ENCODE results near the gene CPN1.

DNA sequence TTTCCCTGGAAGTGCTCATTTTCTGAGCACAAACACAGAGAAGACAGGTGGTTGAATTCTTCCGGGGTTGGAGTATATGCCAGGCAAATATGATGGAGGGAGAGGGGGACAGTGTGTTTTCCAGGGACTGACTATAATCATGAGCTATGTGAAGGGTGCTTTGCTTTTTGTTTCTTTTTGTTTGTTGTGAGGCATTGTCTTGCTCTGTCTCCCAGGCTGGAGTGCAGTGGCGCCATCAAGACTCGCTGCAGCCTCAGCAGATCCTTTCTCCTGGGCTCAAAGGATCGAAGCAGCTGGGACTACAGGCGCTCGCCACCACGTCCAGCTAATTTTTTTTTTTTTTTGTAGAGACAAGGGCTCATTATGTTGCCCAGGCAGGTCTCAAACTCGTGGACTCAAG lies 47.3 kb upstream of the CPN1 start:
- TF ChIP-seq, protein P1, sequence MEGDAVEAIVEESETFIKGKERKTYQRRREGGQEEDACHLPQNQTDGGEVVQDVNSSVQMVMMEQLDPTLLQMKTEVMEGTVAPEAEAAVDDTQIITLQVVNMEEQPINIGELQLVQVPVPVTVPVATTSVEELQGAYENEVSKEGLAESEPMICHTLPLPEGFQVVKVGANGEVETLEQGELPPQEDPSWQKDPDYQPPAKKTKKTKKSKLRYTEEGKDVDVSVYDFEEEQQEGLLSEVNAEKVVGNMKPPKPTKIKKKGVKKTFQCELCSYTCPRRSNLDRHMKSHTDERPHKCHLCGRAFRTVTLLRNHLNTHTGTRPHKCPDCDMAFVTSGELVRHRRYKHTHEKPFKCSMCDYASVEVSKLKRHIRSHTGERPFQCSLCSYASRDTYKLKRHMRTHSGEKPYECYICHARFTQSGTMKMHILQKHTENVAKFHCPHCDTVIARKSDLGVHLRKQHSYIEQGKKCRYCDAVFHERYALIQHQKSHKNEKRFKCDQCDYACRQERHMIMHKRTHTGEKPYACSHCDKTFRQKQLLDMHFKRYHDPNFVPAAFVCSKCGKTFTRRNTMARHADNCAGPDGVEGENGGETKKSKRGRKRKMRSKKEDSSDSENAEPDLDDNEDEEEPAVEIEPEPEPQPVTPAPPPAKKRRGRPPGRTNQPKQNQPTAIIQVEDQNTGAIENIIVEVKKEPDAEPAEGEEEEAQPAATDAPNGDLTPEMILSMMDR (IDR thresholded peaks at IDR 0.05), result no peak
- TF ChIP-seq EP300 (IDR thresholded peaks at IDR 0.05) (no peak), POLR2A (IDR thresholded peaks at IDR 0.05) (no peak)

All from stomach (tissue), 4 donors.